Mesenchymal stem cell (in vitro differentiated cells and primary cell): ENCODE results near the gene ATL3.

ENCODE experiments used
- DNase-seq: peaks from one replicate; pipeline ENCODE4 v3.0.0-alpha.2; 2013
- H2AFZ ChIP-seq: one replicate; pipeline ENCODE4 v1.6.1; 2013; ENCODE audit warnings: low read depth, mild to moderate bottlenecking, control low read depth, inconsistent platforms, low read length, moderate library complexity
- H2AK5ac ChIP-seq: 2 replicates; pipeline ENCODE4 v1.6.1; 2013; ENCODE audit warnings: low read length, moderate library complexity, mild to moderate bottlenecking, inconsistent platforms; ENCODE audit not compliant: severe bottlenecking
- H2BK120ac ChIP-seq: one replicate; pipeline ENCODE4 v1.6.1; 2013; ENCODE audit warnings: low read depth, mild to moderate bottlenecking, inconsistent platforms, low read length, moderate library complexity
- H2BK12ac ChIP-seq, 2 experiments: one replicate each; pipeline ENCODE4 v1.6.1; 2013; ENCODE audit warnings: inconsistent platforms in 2 of 2, low read length in 2 of 2, mild to moderate bottlenecking in 2 of 2, moderate library complexity in 2 of 2, control low read depth in 1 of 2
- H2BK15ac ChIP-seq: one replicate; pipeline ENCODE4 v1.6.1; 2013; ENCODE audit warnings: mild to moderate bottlenecking, low read depth, inconsistent platforms; ENCODE audit not compliant: poor library complexity, severe bottlenecking
- H2BK5ac ChIP-seq: 2 replicates; pipeline ENCODE4 v1.6.1; 2013; ENCODE audit warnings: low read depth, mild to moderate bottlenecking, low read length, control low read depth, inconsistent platforms; ENCODE audit not compliant: poor library complexity, severe bottlenecking
- H3K14ac ChIP-seq, 2 experiments: one replicate each; pipeline ENCODE4 v1.6.1; 2013; ENCODE audit warnings: inconsistent platforms in 2 of 2, low read length in 2 of 2, control low read depth in 1 of 2, mild to moderate bottlenecking in 1 of 2, moderate library complexity in 1 of 2
- H3K18ac ChIP-seq, 2 experiments: one replicate each; pipeline ENCODE4 v1.6.1; 2013; ENCODE audit warnings: inconsistent platforms in 2 of 2, low read length in 2 of 2, control low read depth in 1 of 2, low read depth in 1 of 2, mild to moderate bottlenecking in 1 of 2
- H3K23ac ChIP-seq, 2 experiments: one replicate each; pipeline ENCODE4 v1.6.1; 2013; ENCODE audit warnings: inconsistent platforms in 2 of 2, low read length in 2 of 2, mild to moderate bottlenecking in 2 of 2, moderate library complexity in 2 of 2, control low read depth in 1 of 2
- H3K27ac ChIP-seq: 2 replicates; pipeline ENCODE4 v1.5.1; 2013; ENCODE audit warnings: mild to moderate bottlenecking, moderate library complexity, low read length, control low read depth, inconsistent platforms; ENCODE audit not compliant: poor library complexity, severe bottlenecking
- H3K27me3 ChIP-seq, 2 experiments: 2 replicates each; pipeline versions ENCODE4 v1.6.1 to v1.7.0; 2013; ENCODE audit warnings: low read length in 2 of 2, mild to moderate bottlenecking in 2 of 2, moderate library complexity in 2 of 2, control low read depth in 1 of 2, inconsistent platforms in 1 of 2; ENCODE audit not compliant: control insufficient read depth in 1 of 2, insufficient read depth in 1 of 2
- H3K36me3 ChIP-seq, 2 experiments: 2 replicates each; pipeline versions ENCODE4 v1.6.1 to v1.7.0; 2013; ENCODE audit warnings: low read length in 2 of 2, control low read depth in 1 of 2, inconsistent platforms in 1 of 2, low read depth in 1 of 2, mild to moderate bottlenecking in 1 of 2; ENCODE audit not compliant: insufficient read depth in 2 of 2, control insufficient read depth in 1 of 2
- H3K4ac ChIP-seq, 2 experiments: one replicate each; pipeline ENCODE4 v1.6.1; 2013; ENCODE audit warnings: inconsistent platforms in 2 of 2, low read length in 2 of 2, mild to moderate bottlenecking in 2 of 2, moderate library complexity in 2 of 2, control low read depth in 1 of 2, low read depth in 1 of 2
- H3K4me1 ChIP-seq: 2 replicates; pipeline ENCODE4 v1.6.1; 2013; ENCODE audit warnings: low read depth, low read length, control low read depth; ENCODE audit not compliant: control insufficient read depth, insufficient read depth
- H3K4me2 ChIP-seq: 2 replicates; pipeline ENCODE4 v1.6.1; 2013; ENCODE audit warnings: low read length, mild to moderate bottlenecking, inconsistent platforms; ENCODE audit not compliant: poor library complexity, severe bottlenecking
- H3K4me3 ChIP-seq, 2 experiments: 2 replicates each; pipeline versions ENCODE4 v1.5.1 to v1.7.0; 2013; ENCODE audit warnings: low read length in 2 of 2, mild to moderate bottlenecking in 2 of 2, control low read depth in 1 of 2, low read depth in 1 of 2; ENCODE audit not compliant: insufficient read depth in 1 of 2
- H3K79me1 ChIP-seq: replicated peaks from 2 replicates; pipeline ENCODE4 v1.6.1; 2013; ENCODE audit warnings: mild to moderate bottlenecking, control low read depth, low read length, inconsistent platforms; ENCODE audit not compliant: poor library complexity, severe bottlenecking
- H3K9ac ChIP-seq: 2 replicates; pipeline ENCODE4 v1.7.0; 2013; ENCODE audit warnings: mild to moderate bottlenecking, low read length, moderate library complexity
- H3K9me3 ChIP-seq: 2 replicates; pipeline ENCODE4 v1.7.0; 2013; ENCODE audit warnings: mild to moderate bottlenecking, low read length; ENCODE audit not compliant: control insufficient read depth
- H4K8ac ChIP-seq: one replicate; pipeline ENCODE4 v1.6.1; 2013; ENCODE audit warnings: inconsistent platforms, mild to moderate bottlenecking, low read length, moderate library complexity
- H4K91ac ChIP-seq: one replicate; pipeline ENCODE4 v1.6.1; 2013; ENCODE audit warnings: mild to moderate bottlenecking, low read length, inconsistent platforms
- WGBS: methylation state at CpG from one replicate; pipeline ENCODE4 v1.1.7; 2013; ENCODE audit warnings: mixed read lengths; 5-methylcytosine and 5-hydroxymethylcytosine counted together

Gene ATL3

DNA sequence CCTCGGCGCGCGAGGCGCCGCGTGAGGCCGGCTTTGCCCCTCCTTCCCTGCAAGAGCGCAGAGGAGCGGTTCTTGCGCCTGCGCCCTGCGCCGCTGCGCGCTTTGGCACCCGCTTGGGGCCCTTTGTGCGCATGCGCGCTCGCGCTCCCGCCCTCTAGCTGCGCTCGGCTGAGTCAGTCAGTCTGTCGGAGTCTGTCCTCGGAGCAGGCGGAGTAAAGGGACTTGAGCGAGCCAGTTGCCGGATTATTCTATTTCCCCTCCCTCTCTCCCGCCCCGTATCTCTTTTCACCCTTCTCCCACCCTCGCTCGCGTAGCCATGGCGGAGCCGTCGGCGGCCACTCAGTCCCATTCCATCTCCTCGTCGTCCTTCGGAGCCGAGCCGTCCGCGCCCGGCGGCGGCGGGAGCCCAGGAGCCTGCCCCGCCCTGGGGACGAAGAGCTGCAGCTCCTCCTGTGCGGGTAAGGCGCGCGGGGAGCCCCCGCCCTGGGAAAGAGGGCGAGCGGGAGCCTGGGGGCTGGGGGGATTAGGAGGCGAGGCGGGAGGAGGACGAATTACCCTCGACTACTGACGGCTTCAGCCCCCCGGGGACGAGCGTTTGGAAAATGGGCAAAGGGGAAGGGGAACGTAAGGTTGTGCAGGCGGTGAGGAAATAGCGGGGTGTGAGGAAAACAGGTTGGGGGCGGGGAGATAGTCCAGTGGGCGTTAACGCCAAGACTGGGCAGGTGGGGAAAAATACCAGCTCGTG, 10.3 kb upstream of the ATL3 start, which contains the start of gene RTN3:
Gene RTN3, plus strand, starts transcription at position 180 of the 745 bp plus-strand sequence. Its CDS starts 137 bp downstream, at position 317.
- Histone ChIP-seq H3K4me2 (peak within 1 kb of the TSS; percentile 88), H3K14ac (peak within 1 kb of the TSS in 1 of 2 experiments; percentile 51), H3K4me1 (peaks cover under 1% of the 10 kb centered on the region), H2AFZ (peak within 1 kb of the TSS; percentile 89), H2BK5ac (no peak within 1 kb of the TSS), H3K79me1 (no peaks in the 10 kb centered on the region), H4K8ac (no peak within 1 kb of the TSS), H4K91ac (no peak within 1 kb of the TSS), H3K9me3 (no peaks in the 10 kb centered on the region), H3K23ac (peak within 1 kb of the TSS in 1 of 2 experiments; percentile 92), H3K27ac (peak within 1 kb of the TSS; percentile 71), H3K18ac (peak within 1 kb of the TSS; percentile 81 to 88), H3K4me3 (peak within 1 kb of the TSS; percentile 92 to 97), H2AK5ac (no peak within 1 kb of the TSS), H2BK15ac (peak within 1 kb of the TSS; percentile 81), H2BK120ac (peak within 1 kb of the TSS; percentile 29), H3K4ac (peak within 1 kb of the TSS in 1 of 2 experiments; percentile 84), H3K36me3 (no peaks in the 10 kb centered on the region), H3K9ac (peak within 1 kb of the TSS; percentile 89), H2BK12ac (peak within 1 kb of the TSS in 1 of 2 experiments; percentile 40), H3K27me3 (no peaks in the 10 kb centered on the region)
- peak; percentile 98 for DNase-seq
- WGBS, result under 1% methylated on average over 71 of the region's 74 CpGs

DNA sequence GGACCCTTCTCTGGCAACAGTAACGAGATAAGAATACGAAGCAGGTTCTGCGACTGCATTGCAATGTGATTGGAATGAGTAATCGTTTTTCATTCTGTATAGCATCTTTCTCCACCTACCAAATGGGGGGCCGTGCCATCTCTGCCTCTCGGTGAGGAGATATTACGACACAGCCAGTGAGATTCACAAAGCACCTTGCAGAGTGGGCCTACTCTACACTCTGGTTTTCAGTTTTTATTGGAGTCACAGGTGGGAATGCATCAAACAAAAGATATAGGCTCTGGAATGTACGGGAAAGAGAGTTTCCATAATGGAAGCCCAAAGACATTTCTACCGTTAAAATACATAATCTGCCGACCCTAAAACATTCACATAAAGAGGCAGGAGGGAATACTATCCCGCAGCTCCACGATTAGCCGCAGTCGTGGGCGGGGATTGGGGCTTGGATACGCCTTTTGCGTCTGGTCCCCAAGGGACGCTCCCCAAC, 9.7 kb upstream of the ATL3 start:
- peak overlapping the region; percentile 13 for H3K27ac ChIP-seq

DNA sequence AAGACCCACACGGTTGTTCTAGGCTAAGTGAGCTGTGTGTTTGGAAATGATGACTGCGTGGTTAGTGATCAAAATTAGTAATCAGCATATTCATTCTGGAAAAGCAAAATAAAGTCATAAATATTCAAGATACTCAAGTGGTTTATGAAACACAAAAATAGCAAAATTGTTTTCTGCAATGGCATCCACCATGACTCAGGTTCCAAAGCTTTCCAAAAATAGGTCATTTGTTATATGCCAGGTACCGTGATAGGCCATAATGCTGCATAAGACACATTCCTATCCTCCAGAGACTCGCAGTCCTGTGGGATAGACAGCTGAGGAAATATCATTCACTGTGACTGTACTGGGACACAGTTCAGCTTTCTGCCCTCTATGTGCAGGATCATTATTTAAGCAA, 2.4 kb upstream of the ATL3 start:
- peak overlapping the region; percentile 49 for H3K9ac ChIP-seq
- H4K91ac ChIP-seq, result no peak overlapping the region
- no CpG with 5 or more reads among the region's 4 CpGs for WGBS
- no peak overlapping the region for H2AFZ ChIP-seq
- DNase-seq, result no peak
- no peak overlapping the region for H4K8ac ChIP-seq
- no peak overlapping the region for H2BK12ac ChIP-seq
- H3K4me1 ChIP-seq, result peaks cover 12% of the 10 kb centered on the region
- H3K4ac ChIP-seq, result no peak overlapping the region
- peaks cover 0 to 3% of the 10 kb centered on the region in 2 experiments for H3K36me3 ChIP-seq
- no peaks in the 10 kb centered on the region for H3K27me3 ChIP-seq
- no peaks in the 10 kb centered on the region for H3K9me3 ChIP-seq
- no peak overlapping the region for H3K4me2 ChIP-seq
- no peak overlapping the region for H3K14ac ChIP-seq
- H3K4me3 ChIP-seq, result no peak overlapping the region
- H3K18ac ChIP-seq, result no peak overlapping the region
- no peaks in the 10 kb centered on the region for H3K79me1 ChIP-seq
- H2AK5ac ChIP-seq, result no peak overlapping the region
- H2BK15ac ChIP-seq, result no peak overlapping the region
- no peak overlapping the region for H2BK120ac ChIP-seq
- H2BK5ac ChIP-seq, result no peak overlapping the region
- no peak overlapping the region for H3K23ac ChIP-seq
- no peak overlapping the region for H3K27ac ChIP-seq

More for the DNA sequence above, 9.7 kb upstream of the ATL3 start:
- Histone ChIP-seq H3K18ac (no peak overlapping the region), H3K27me3 (no peaks in the 10 kb centered on the region), H3K36me3 (no peaks in the 10 kb centered on the region), H2BK120ac (no peak overlapping the region), H3K14ac (no peak overlapping the region), H3K4me1 (no peaks in the 10 kb centered on the region), H3K23ac (no peak overlapping the region), H2BK12ac (no peak overlapping the region), H4K8ac (no peak overlapping the region), H2BK5ac (no peak overlapping the region), H4K91ac (no peak overlapping the region), H2AFZ (no peak overlapping the region), H3K4ac (no peak overlapping the region), H3K79me1 (no peaks in the 10 kb centered on the region), H3K9ac (peak overlapping the region; percentile 77), H3K4me3 (peak overlapping the region in 1 of 2 experiments; percentile 97), H2AK5ac (no peak overlapping the region), H2BK15ac (no peak overlapping the region), H3K9me3 (no peaks in the 10 kb centered on the region), H3K4me2 (peak overlapping the region; percentile 88)
- DNase-seq, result no peak
- 20% methylated on average over 18 of the region's 18 CpGs for WGBS

DNA sequence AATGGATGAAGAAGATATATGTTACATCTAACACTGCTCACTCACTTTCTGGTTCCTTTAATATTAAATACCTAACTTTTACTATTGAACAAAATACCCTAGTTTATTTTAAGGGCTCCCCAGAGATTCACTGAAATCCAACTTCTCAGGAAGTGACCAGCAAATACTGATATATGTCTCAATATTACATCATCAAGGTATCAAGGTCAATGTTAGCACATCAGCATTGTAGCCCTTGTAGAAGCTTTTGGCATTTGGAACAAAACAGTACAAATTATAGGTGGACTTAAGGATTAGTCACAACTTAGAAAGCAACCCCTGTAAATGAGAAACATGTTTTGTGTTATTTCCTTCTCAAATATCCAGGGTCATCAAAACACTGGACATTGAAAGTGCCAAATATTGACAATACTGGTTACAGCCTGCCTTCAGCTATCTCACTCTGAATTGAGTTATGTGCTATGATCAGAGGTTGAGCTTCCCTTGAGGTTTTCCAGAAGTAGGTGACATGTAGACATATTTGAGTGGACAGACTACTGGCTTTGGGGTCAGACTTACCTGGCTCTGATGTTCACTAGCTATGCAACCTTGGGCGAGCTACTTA, 1.9 kb upstream of the ATL3 start:
- no peak overlapping the region for H2AK5ac ChIP-seq
- H2AFZ ChIP-seq, result no peak overlapping the region
- H2BK12ac ChIP-seq, result no peak overlapping the region
- H2BK15ac ChIP-seq, result no peak overlapping the region
- peaks cover 12% of the 10 kb centered on the region for H3K4me1 ChIP-seq
- no peak overlapping the region for H3K18ac ChIP-seq
- no peak overlapping the region for H2BK5ac ChIP-seq
- H3K4me3 ChIP-seq, result no peak overlapping the region
- H3K27me3 ChIP-seq, result no peaks in the 10 kb centered on the region
- H3K23ac ChIP-seq, result no peak overlapping the region
- H3K9me3 ChIP-seq, result no peaks in the 10 kb centered on the region
- no peak overlapping the region for H3K4ac ChIP-seq
- DNase-seq, result no peak
- H3K27ac ChIP-seq, result no peak overlapping the region
- H3K14ac ChIP-seq, result no peak overlapping the region
- peaks cover 0 to 3% of the 10 kb centered on the region in 2 experiments for H3K36me3 ChIP-seq
- H2BK120ac ChIP-seq, result no peak overlapping the region
- WGBS, result no CpG with 5 or more reads among the region's 1 CpG
- H3K79me1 ChIP-seq, result no peaks in the 10 kb centered on the region
- no peak overlapping the region for H4K8ac ChIP-seq
- H4K91ac ChIP-seq, result no peak overlapping the region
- peak overlapping the region; percentile 49 for H3K9ac ChIP-seq
- no peak overlapping the region for H3K4me2 ChIP-seq
